Neural progenitor cell (in vitro differentiated cells): ENCODE measurements around the gene OBP2A.

Experiments used
- CTCF ChIP-seq: fragments of 200-600 bp; sonication (generic); IDR thresholded peaks from 2 replicates; pipeline ENCODE4 v1.5.1; 2017; ENCODE audit warnings: antibody characterized with exemption, mild to moderate bottlenecking
- EZH2phosphoT487 ChIP-seq: fragments of 200-600 bp; sonication (generic); IDR thresholded peaks from 2 replicates; pipeline ENCODE4 v1.6.1; 2017; ENCODE audit warnings: antibody characterized with exemption

- TF ChIP-seq CTCF (no peak), EZH2phosphoT487 (no peak)
Measured at GRCh38 chr9:135526730-135527571, 19.0 kb upstream of the OBP2A start.
